ENCODE results near the gene MYL6.

DNA sequence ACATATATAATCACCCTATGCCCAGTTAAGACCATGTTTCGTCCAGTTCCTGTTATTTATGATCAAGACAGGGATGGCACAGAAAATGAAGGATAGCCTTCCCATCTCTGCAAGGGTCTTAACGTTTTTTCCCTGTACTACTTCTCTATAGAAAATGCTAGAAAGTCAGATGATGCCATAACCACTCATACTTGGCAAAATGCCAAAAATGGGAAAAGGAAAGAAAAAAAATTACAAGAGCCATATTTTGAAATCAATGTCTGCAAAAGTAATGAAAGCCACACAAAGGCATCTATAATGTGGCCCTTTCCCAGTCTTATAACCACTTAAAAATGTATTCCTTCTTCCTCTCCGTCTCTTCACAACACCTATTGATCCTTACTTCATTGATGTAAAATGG lies 7.6 kb upstream of the MYL6 start:
- TF ChIP-seq EZH2 (IDR thresholded peaks at IDR 0.05) (no peak), ZBTB33 (IDR thresholded peaks at IDR 0.05; ENCODE audit: extremely low read depth, insufficient replicate concordance, low read length) (no peak), POLR2A (IDR thresholded peaks at IDR 0.05; ENCODE audit: borderline replicate concordance, extremely low read depth, insufficient read depth, insufficient read length) (no peak), SIN3A (IDR thresholded peaks at IDR 0.05; ENCODE audit: low read depth) (no peak), RAD21 (IDR thresholded peaks at IDR 0.05; ENCODE audit: low read depth) (no peak)
- TF ChIP-seq, protein P1, sequence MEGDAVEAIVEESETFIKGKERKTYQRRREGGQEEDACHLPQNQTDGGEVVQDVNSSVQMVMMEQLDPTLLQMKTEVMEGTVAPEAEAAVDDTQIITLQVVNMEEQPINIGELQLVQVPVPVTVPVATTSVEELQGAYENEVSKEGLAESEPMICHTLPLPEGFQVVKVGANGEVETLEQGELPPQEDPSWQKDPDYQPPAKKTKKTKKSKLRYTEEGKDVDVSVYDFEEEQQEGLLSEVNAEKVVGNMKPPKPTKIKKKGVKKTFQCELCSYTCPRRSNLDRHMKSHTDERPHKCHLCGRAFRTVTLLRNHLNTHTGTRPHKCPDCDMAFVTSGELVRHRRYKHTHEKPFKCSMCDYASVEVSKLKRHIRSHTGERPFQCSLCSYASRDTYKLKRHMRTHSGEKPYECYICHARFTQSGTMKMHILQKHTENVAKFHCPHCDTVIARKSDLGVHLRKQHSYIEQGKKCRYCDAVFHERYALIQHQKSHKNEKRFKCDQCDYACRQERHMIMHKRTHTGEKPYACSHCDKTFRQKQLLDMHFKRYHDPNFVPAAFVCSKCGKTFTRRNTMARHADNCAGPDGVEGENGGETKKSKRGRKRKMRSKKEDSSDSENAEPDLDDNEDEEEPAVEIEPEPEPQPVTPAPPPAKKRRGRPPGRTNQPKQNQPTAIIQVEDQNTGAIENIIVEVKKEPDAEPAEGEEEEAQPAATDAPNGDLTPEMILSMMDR (IDR thresholded peaks at IDR 0.05 in 2 of 3, conservative IDR thresholded peaks at IDR 0.05 in 1 of 3; ENCODE audit: borderline replicate concordance in 1 of 3, insufficient read depth in 1 of 3, low read depth in 2 of 3, low read length in 2 of 3) = no peak

Data from HCT116 (cell line).